Esophagus squamous epithelium (tissue), 5 donors: ENCODE measurements around the gene RNU6-9. TPM values are rescaled to one million over a fixed set of nuclear protein-coding genes. Genes with fewer than 3 reads are reported as not detected.

ENCODE experiments used
- DNase-seq: peaks from one replicate; lab custom pipeline; 2025; lab: John Stamatoyannopoulos, UW
- H3K27ac ChIP-seq, 4 donors: fragments of 200-600 bp; sonication (generic); one replicate each; pipeline ENCODE4 v1.5.1; 2016 to 2019; ENCODE audit warnings: mild to moderate bottlenecking in 1 of 4
- H3K27me3 ChIP-seq, 4 donors: fragments of 200-600 bp; sonication (generic); 1 replicate in 3 of 4; 2 replicates in 1 of 4; pipeline versions ENCODE4 v1.5.1 to v1.6.0; 2017 to 2021; ENCODE audit warnings: antibody characterized with exemption in 1 of 4
- H3K36me3 ChIP-seq, 3 donors: fragments of 200-600 bp; sonication (generic); one replicate each; pipeline ENCODE4 v1.5.1; 2016 to 2019
- H3K4me1 ChIP-seq, 3 donors: fragments of 200-600 bp; sonication (generic); one replicate each; pipeline ENCODE4 v1.5.1; 2017 to 2019
- H3K4me3 ChIP-seq, 4 donors: fragments of 200-600 bp; sonication (generic); 1 replicate in 3 of 4; 2 replicates in 1 of 4; pipeline ENCODE4 v1.5.1; 2016 to 2019; ENCODE audit warnings: mild to moderate bottlenecking in 2 of 4, moderate library complexity in 1 of 4
- H3K9me3 ChIP-seq, 3 donors: fragments of 200-600 bp; sonication (generic); one replicate each; pipeline ENCODE4 v1.5.1; 2016 to 2019
- POLR2A ChIP-seq, 4 donors: fragments of 450-650 bp; IDR thresholded peaks; one replicate each; pipeline ENCODE4 v1.6.1; 2017; ENCODE audit warnings: antibody characterized with exemption in 4 of 4, mild to moderate bottlenecking in 4 of 4, moderate library complexity in 3 of 4
- WGBS, 2 donors: methylation state at CpG; one replicate each; pipeline ENCODE4 v1.1.5; 2018; 5-methylcytosine and 5-hydroxymethylcytosine counted together
- intact Hi-C: fragments of 100-400 bp; cut with DNase I; formaldehyde crosslinking; loops from one replicate; pipeline ENCODE4 v1.15.0; 2022
- total RNA-seq, 4 donors: library from RNA; depleted of rRNA; stranded (reverse); fragments of >200 nt; gene quantifications; one replicate each; pipeline ENCODE4 v1.1.0, GENCODE V29; 2016
- TF ChIP-seq, protein P1 (sequence below), 6 experiments: fragments of 450-650 bp in 4 of 6; fragments of 200-600 bp in 2 of 6; sonication (generic) in 2 of 6; IDR thresholded peaks; one replicate each; pipeline ENCODE4 v1.5.1; 2016 to 2019; ENCODE audit warnings: antibody characterized with exemption in 6 of 6, mild to moderate bottlenecking in 4 of 6, moderate library complexity in 4 of 6
- donor health status: DM: yes; HTN: yes; CAD: no.

Gene RNU6-9
- total RNA-seq, 4 donors from 2014 or later: not detected

DNA sequence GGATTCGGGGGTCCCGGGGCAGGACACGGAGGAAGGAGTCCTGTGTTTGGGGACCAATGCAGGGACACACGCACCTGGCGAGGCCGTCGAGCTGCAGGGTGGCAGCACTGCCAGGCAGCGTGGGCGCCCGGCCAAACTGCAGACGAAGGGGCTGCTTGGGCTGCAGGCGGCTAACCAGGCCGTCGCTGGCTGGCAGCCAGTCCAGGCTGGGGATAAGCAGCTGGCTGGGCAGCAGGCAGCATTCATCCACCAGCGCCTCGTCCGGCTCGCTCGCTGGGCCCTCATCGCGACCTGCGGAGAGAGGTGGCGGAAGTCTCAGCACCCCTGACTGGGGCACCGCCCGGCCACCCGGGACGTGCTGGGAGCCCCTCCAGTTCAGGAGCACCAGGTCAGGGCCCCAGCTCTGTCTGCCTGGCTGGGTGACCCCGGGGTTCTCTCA, 22.3 kb upstream of the RNU6-9 start:
- WGBS, 2 donors: 94% methylated on average over 3 of the region's 28 CpGs; no CpG with 5 or more reads in 1 of the 2 donors
- H3K4me1 ChIP-seq: peaks cover 25 to 60% (median 27%) of the 10 kb centered on the region in 3 donors
- no peak overlapping the region for H3K4me3 ChIP-seq
- DNase-seq: no peak
- TF ChIP-seq POLR2A (IDR thresholded peaks at IDR 0.05): no peak
- TF ChIP-seq, protein P1, sequence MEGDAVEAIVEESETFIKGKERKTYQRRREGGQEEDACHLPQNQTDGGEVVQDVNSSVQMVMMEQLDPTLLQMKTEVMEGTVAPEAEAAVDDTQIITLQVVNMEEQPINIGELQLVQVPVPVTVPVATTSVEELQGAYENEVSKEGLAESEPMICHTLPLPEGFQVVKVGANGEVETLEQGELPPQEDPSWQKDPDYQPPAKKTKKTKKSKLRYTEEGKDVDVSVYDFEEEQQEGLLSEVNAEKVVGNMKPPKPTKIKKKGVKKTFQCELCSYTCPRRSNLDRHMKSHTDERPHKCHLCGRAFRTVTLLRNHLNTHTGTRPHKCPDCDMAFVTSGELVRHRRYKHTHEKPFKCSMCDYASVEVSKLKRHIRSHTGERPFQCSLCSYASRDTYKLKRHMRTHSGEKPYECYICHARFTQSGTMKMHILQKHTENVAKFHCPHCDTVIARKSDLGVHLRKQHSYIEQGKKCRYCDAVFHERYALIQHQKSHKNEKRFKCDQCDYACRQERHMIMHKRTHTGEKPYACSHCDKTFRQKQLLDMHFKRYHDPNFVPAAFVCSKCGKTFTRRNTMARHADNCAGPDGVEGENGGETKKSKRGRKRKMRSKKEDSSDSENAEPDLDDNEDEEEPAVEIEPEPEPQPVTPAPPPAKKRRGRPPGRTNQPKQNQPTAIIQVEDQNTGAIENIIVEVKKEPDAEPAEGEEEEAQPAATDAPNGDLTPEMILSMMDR (IDR thresholded peaks at IDR 0.05): no peak
- peaks cover 16 to 68% (median 31%) of the 10 kb centered on the region in 3 donors for H3K36me3 ChIP-seq
- no peaks in the 10 kb centered on the region for H3K27me3 ChIP-seq
- peak overlapping the region in 2 of 4 donors; percentile 25 to 61 for H3K27ac ChIP-seq
- H3K9me3 ChIP-seq: no peaks in the 10 kb centered on the region
- intact Hi-C loops: no loop called here

DNA sequence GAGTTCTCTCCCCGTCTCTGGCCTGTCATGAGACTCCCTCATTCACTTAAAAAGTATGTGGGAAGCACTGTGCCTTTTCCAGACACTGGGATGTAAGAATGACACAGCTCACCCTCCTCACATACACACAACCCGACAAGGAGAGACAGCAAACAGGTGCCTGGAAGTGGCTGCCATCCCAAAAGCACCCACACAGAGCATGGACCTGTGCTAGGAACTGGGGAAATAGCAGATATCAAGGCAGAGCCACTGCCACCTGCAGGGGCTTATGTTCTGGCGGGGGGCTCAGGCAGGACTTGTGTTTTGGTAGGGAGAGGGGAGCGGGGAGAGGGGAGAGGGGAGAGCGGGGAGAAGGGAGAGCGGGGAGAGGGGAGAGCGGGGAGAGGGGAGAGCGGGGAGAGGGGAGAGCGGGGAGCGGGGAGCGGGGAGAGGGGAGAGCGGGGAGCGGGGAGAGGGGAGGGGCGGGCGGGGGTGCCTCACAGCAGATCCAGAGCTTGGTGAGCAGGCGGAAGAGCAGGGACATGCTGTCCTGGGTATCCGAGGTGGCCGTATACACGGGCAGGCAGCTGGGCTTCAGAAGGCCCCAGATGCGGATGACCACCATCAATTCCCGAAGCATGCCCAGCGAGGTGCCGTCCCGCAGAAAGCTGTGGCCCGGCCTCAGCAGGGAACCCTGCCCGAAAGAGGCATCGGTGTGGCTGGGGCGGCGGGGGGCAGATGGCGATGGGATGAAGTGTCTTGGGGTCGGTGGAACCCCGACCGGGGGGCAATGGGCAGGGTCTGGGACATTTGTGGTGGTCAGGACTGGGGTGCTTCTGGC, 21.6 kb upstream of the RNU6-9 start:
- no peaks in the 10 kb centered on the region for H3K9me3 ChIP-seq
- TF ChIP-seq POLR2A (IDR thresholded peaks at IDR 0.05): no peak
- TF ChIP-seq, protein P1 (IDR thresholded peaks at IDR 0.05): no peak
- WGBS, 2 donors: 68% methylated on average over 12 of the region's 33 CpGs; no CpG with 5 or more reads in 1 of the 2 donors
- no peak for DNase-seq
- peaks cover 16 to 75% (median 31%) of the 10 kb centered on the region in 3 donors for H3K36me3 ChIP-seq
- intact Hi-C loops: no loop called here
- peaks cover 25 to 60% (median 27%) of the 10 kb centered on the region in 3 donors for H3K4me1 ChIP-seq
- peak overlapping the region; percentile 49 to 77 (median 71) for H3K27ac ChIP-seq
- H3K4me3 ChIP-seq: no peak overlapping the region
- no peaks in the 10 kb centered on the region for H3K27me3 ChIP-seq

- Histone ChIP-seq H3K4me1 (peaks cover 25 to 60% (median 27%) of the 10 kb centered on the region in 3 donors), H3K9me3 (no peaks in the 10 kb centered on the region), H3K27ac (peak overlapping the region; percentile 49 to 77 (median 71)), H3K36me3 (peaks cover 23 to 78% (median 36%) of the 10 kb centered on the region in 3 donors), H3K27me3 (no peaks in the 10 kb centered on the region), H3K4me3 (peak overlapping the region in 1 of 4 donors; percentile 35)
- DNase-seq: peak; percentile 39
- TF ChIP-seq, protein P1 (IDR thresholded peaks at IDR 0.05): no peak
- no peak for TF ChIP-seq POLR2A (IDR thresholded peaks at IDR 0.05)
- 37 to 48% methylated on average over 8 to 18 of the region's 27 CpGs for WGBS, 2 donors
- intact Hi-C loops: no loop called here
Measured at GRCh38 chr19:872266-872951, 20.9 kb upstream of the RNU6-9 start.

DNA sequence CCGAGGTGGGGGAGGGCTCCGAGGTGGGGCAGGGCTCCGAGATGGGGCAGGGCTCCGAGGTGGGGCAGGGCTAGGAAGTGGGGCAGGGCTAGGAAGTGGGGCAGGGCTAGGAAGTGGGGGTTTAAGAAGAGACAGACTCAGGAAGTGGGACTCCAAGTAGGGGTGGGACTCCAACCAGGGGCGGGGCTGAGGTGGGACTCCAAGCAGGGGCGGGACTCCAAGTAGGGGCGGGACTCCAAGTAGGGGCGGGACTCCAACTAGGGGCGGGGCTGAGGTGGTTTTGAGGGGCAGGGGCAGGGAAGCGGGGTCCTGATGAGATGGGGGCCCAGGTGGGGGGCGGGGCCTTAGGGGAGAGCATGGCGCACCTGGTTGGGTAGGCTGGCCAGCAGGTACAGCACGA, 20.2 kb upstream of the RNU6-9 start:
- no peak for TF ChIP-seq POLR2A (IDR thresholded peaks at IDR 0.05)
- TF ChIP-seq, protein P1 (IDR thresholded peaks at IDR 0.05): no peak
- Histone ChIP-seq H3K27ac (peak overlapping the region in 3 of 4 donors; percentile 44 to 73 (median 49)), H3K9me3 (no peaks in the 10 kb centered on the region), H3K27me3 (no peaks in the 10 kb centered on the region), H3K4me3 (no peak overlapping the region), H3K36me3 (peaks cover 22 to 72% (median 30%) of the 10 kb centered on the region in 3 donors), H3K4me1 (peaks cover 25 to 59% (median 27%) of the 10 kb centered on the region in 3 donors)
- DNase-seq: peak; percentile 56
- 40 to 100% methylated on average over 1 of the region's 13 CpGs for WGBS, 2 donors
- intact Hi-C loops: no loop called here
